Measurements from ENCODE around the gene CELA2A.

- TF ChIP-seq CTCF (IDR thresholded peaks at IDR 0.05) (no peak), TCF7L2 (IDR thresholded peaks at IDR 0.05; ENCODE audit: low read depth, low read length) (no peak), POLR2AphosphoS5 (IDR thresholded peaks at IDR 0.05; ENCODE audit: low read depth, low read length) (no peak), REST (IDR thresholded peaks at IDR 0.05; ENCODE audit: insufficient read depth in 1 of 2, low read depth in 2 of 2, low read length in 1 of 2) (no peak)
Measured at GRCh38 chr1:15477646-15478212, 21.2 kb downstream of the CELA2A start.
